RKO (cell line): ENCODE data around the gene ERICH6B.

Source experiments
- DNase-seq: peaks from one replicate; pipeline ENCODE4 v3.0.0-alpha.2; 2016; ENCODE audit warnings: low spot score

ERICH6B gene

DNA sequence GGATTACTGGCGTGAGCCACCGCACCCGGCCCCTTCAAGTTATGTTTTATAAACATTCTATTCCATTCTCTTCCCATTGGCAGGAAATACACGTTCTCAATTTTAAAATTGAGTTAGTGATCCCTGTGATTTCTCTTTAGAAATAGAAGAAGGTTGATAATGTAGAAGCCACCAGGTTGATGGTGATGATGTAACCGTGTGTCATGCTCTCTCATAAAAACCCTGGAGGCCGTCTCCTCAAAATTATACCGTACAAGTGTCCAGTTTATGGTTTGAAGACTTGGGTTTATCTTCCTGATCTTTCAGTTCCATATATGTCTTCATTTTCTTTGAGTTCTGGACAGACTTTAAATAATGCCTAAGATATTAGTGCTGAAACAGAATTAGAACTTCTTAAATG is 118.6 kb downstream of the ERICH6B start:
- no peak for DNase-seq

DNA sequence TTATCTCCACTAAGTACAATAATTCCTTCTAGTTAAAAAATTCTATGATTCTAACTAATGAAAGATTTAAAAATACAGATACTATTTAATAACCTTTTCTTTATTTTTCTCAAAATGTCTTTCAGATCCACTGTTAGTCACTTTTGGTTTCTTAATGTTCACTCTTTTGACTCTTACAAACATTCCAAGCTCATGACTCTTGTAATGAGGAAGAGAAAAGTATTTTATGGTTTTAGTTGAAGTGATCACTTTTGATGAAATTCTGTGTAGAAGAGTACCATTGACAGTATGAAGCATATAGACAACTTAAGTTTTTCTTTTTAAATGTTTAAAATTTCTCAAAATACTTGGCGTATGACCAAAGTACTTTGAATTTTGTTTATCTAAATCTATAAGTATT is 123.0 kb downstream of the ERICH6B start:
- DNase-seq: no peak
